DOHH2 (cell line): ENCODE measurements around the gene PHF20.

ENCODE experiments used
- H3F3A ChIP-seq: fragments of 200-600 bp; sonication (generic), shearing (Covaris generic); 2 replicates; pipeline ENCODE4 v1.6.0; 2016; ENCODE audit warnings: antibody characterized with exemption, mild to moderate bottlenecking; ENCODE audit not compliant: control insufficient read depth, insufficient read depth
- H3K27ac ChIP-seq: fragments of 200-600 bp; sonication (generic); 2 replicates; pipeline ENCODE4 v1.5.1; 2014; ENCODE audit warnings: low read depth, mild to moderate bottlenecking, low read length, moderate library complexity
- H3K27me3 ChIP-seq: fragments of 200-600 bp; sonication (generic); 2 replicates; pipeline ENCODE4 v1.6.1; 2014; ENCODE audit warnings: mild to moderate bottlenecking, low read length, mixed read lengths; ENCODE audit not compliant: control insufficient read depth
- H3K36me3 ChIP-seq: fragments of 200-600 bp; sonication (generic); 2 replicates; pipeline ENCODE4 v1.6.1; 2014; ENCODE audit warnings: mild to moderate bottlenecking, low read length, moderate library complexity, mixed read lengths; ENCODE audit not compliant: control insufficient read depth
- H3K4me1 ChIP-seq: fragments of 200-600 bp; sonication (generic); 2 replicates; pipeline ENCODE4 v1.6.1; 2014; ENCODE audit warnings: mild to moderate bottlenecking, low read length, mixed read lengths; ENCODE audit not compliant: control insufficient read depth
- H3K4me2 ChIP-seq: fragments of 200-600 bp; sonication (generic); 2 replicates; pipeline ENCODE4 v1.6.0; 2014; ENCODE audit warnings: mild to moderate bottlenecking, low read length, moderate library complexity
- H3K4me3 ChIP-seq: fragments of 200-600 bp; sonication (generic); 2 replicates; pipeline ENCODE4 v1.5.1; 2014; ENCODE audit warnings: mild to moderate bottlenecking, low read length, mixed read lengths
- H3K79me2 ChIP-seq: fragments of 200-600 bp; sonication (generic); 2 replicates; pipeline ENCODE4 v1.6.1; 2014; ENCODE audit warnings: mild to moderate bottlenecking, low read length, mixed read lengths; ENCODE audit not compliant: control insufficient read depth
- H3K9me2 ChIP-seq: fragments of 200-600 bp; sonication (generic); replicated peaks from 2 replicates; pipeline ENCODE4 v1.6.1; 2014; ENCODE audit warnings: mild to moderate bottlenecking, low read length, mixed read lengths; ENCODE audit not compliant: control insufficient read depth
- H3K9me3 ChIP-seq: fragments of 200-600 bp; sonication (generic); 2 replicates; pipeline ENCODE4 v1.6.1; 2014; ENCODE audit warnings: antibody characterized with exemption, low read length, mixed read lengths; ENCODE audit not compliant: control insufficient read depth, insufficient read depth
- H4K20me1 ChIP-seq: fragments of 200-600 bp; sonication (generic); 2 replicates; pipeline ENCODE4 v1.6.0; 2014; ENCODE audit warnings: low read depth, mild to moderate bottlenecking, antibody characterized with exemption, low read length, moderate library complexity; ENCODE audit not compliant: control insufficient read depth, insufficient read depth
- EZH2phosphoT487 ChIP-seq: fragments of 200-600 bp; sonication (generic); IDR thresholded peaks from 2 replicates; pipeline ENCODE4 v1.6.1; 2017; ENCODE audit warnings: borderline replicate concordance, mild to moderate bottlenecking, antibody characterized with exemption, low read length, moderate library complexity, mixed read lengths
- TF ChIP-seq, protein P1 (sequence below): fragments of 200-600 bp; sonication (generic); IDR thresholded peaks from one replicate; pipeline ENCODE4 v1.5.1; 2014; ENCODE audit warnings: antibody characterized with exemption, mild to moderate bottlenecking, low read depth, low read length; ENCODE audit not compliant: poor library complexity, severe bottlenecking

PHF20 gene

GRCh38 chr20:35807877-35808276 lies 36.1 kb downstream of the PHF20 start:
- Histone ChIP-seq H3K27ac (no peak overlapping the region), H3F3A (no peaks in the 10 kb centered on the region), H3K9me2 (no peaks in the 10 kb centered on the region), H3K4me1 (no peaks in the 10 kb centered on the region), H3K27me3 (no peaks in the 10 kb centered on the region), H3K9me3 (no peaks in the 10 kb centered on the region), H3K79me2 (peaks cover 10% of the 10 kb centered on the region), H3K4me2 (no peak overlapping the region), H4K20me1 (no peaks in the 10 kb centered on the region), H3K4me3 (no peak overlapping the region), H3K36me3 (peaks cover 15% of the 10 kb centered on the region)
- TF ChIP-seq, protein P1, sequence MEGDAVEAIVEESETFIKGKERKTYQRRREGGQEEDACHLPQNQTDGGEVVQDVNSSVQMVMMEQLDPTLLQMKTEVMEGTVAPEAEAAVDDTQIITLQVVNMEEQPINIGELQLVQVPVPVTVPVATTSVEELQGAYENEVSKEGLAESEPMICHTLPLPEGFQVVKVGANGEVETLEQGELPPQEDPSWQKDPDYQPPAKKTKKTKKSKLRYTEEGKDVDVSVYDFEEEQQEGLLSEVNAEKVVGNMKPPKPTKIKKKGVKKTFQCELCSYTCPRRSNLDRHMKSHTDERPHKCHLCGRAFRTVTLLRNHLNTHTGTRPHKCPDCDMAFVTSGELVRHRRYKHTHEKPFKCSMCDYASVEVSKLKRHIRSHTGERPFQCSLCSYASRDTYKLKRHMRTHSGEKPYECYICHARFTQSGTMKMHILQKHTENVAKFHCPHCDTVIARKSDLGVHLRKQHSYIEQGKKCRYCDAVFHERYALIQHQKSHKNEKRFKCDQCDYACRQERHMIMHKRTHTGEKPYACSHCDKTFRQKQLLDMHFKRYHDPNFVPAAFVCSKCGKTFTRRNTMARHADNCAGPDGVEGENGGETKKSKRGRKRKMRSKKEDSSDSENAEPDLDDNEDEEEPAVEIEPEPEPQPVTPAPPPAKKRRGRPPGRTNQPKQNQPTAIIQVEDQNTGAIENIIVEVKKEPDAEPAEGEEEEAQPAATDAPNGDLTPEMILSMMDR: no peak
- TF ChIP-seq EZH2phosphoT487: no peak

- Histone ChIP-seq H3K79me2 (no peaks in the 10 kb centered on the region), H3K4me2 (no peak overlapping the region), H3K36me3 (peaks cover 4% of the 10 kb centered on the region; the same call in 1 of the 2 replicates)
These were observed 48.9 kb downstream of the PHF20 start for GRCh38 chr20:35820715-35821114.

GRCh38 chr20:35821807-35822242 lies 50.0 kb downstream of the PHF20 start:
- Histone ChIP-seq H3K79me2 (no peaks in the 10 kb centered on the region), H3K36me3 (peaks cover 4% of the 10 kb centered on the region; the same call in 1 of the 2 replicates), H3K4me2 (no peak overlapping the region), H4K20me1 (no peaks in the 10 kb centered on the region), H3K9me3 (no peaks in the 10 kb centered on the region), H3K4me3 (no peak overlapping the region), H3K4me1 (no peaks in the 10 kb centered on the region), H3K27ac (no peak overlapping the region), H3F3A (no peaks in the 10 kb centered on the region), H3K27me3 (no peaks in the 10 kb centered on the region), H3K9me2 (no peaks in the 10 kb centered on the region)
- TF ChIP-seq EZH2phosphoT487: no peak
- TF ChIP-seq, protein P1: no peak

More at GRCh38 chr20:35820715-35821114, 48.9 kb downstream of the PHF20 start:
- Histone ChIP-seq H4K20me1 (no peaks in the 10 kb centered on the region), H3F3A (no peaks in the 10 kb centered on the region), H3K9me3 (no peaks in the 10 kb centered on the region), H3K9me2 (no peaks in the 10 kb centered on the region), H3K27ac (no peak overlapping the region), H3K27me3 (no peaks in the 10 kb centered on the region), H3K4me1 (no peaks in the 10 kb centered on the region), H3K4me3 (no peak overlapping the region)
- TF ChIP-seq EZH2phosphoT487: no peak
- TF ChIP-seq, protein P1: no peak

GRCh38 chr20:35823147-35823546 lies 51.3 kb downstream of the PHF20 start:
- Histone ChIP-seq H4K20me1 (no peaks in the 10 kb centered on the region), H3K9me2 (no peaks in the 10 kb centered on the region), H3K36me3 (peaks cover 4% of the 10 kb centered on the region; the same call in 1 of the 2 replicates), H3K9me3 (no peaks in the 10 kb centered on the region), H3K4me1 (no peaks in the 10 kb centered on the region), H3K79me2 (no peaks in the 10 kb centered on the region), H3K27me3 (no peaks in the 10 kb centered on the region), H3K27ac (no peak overlapping the region), H3K4me2 (no peak overlapping the region), H3F3A (no peaks in the 10 kb centered on the region), H3K4me3 (no peak overlapping the region)
- TF ChIP-seq EZH2phosphoT487: no peak
- TF ChIP-seq, protein P1: no peak
